HG02610 (cell line): ENCODE results near the gene ABR.
"Not testable (repeated sequence)": the region's sequence is repeated elsewhere in the genome, so short reads cannot be mapped to it uniquely, and the experiment has no call there.

Experiments used
- ATAC-seq: cut with Tn5 transposase; IDR thresholded peaks from one replicate; pipeline ENCODE4 v1.9.1; 2021; ENCODE audit warnings: mild to moderate bottlenecking, moderate library complexity; ENCODE audit not compliant: unreplicated experiment

Gene ABR

GRCh38 chr17:1150863-1151600, 28.7 kb downstream of the ABR start:
- no peak for ATAC-seq

GRCh38 chr17:1149869-1150268, 29.9 kb downstream of the ABR start:
- no peak for ATAC-seq

- no peak for ATAC-seq
Observed at GRCh38 chr17:1147664-1148063, 32.1 kb downstream of the ABR start.

DNA sequence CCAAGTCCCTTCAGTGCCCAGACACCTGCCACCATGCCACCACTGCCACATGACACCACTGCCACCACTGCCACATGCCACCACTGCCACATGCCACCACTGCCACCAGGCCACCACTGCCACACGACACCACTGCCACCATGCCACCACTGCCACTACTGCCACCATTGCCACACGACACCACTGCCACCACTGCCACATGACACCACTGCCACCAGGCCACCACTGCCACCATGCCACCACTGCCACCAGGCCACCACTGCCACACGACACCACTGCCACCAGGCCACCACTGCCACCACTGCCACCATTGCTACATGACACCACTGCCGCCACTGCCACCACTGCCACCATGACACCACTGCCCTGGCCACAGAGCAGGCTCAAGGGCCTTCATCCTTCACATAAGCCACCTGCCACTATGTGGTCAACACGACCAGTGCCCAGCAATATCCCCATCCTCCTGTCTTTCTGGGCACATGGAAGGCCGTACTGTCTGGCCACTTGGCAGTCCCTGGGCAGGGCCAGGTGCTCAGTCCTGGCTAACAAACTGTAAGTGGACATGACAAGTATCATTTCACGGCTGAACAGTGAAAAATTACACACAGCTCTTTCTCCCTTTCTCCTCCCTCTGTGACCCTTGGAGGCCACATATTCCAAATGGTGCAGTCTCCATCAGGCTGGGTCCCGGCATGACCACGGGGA, 33.1 kb downstream of the ABR start:
- no peak for ATAC-seq

DNA sequence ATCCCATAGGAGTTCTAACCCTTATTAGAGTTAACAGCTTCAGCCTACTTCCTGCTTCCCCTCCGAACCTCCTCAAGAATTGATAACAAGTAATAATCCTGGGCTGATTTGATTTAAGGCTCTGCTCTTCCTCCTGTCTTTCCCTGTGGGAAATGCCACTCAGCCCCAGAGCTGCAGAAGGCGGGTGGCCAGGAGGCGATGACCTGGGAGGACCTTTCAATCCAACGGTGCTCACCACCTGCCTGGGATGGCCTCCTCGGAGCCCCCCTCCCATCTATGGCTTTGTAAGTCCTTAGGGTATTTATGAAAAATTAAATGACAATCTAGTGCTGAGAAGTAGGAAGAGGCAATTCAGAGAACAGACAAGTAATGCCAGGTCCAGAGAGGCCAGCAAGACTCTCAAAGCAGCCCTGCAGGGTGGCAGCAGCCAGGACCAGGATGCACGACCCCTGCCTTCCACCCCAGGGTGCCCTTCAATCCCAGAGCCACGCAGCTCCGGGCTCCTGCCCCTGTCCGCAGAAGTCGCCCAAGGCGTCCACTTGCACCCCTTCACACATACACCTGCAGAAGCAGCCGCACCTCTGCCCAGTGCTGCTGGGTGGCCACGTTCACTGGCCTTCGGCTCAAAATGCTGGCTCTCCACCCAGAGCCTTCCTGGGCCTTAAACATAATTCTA, 34.3 kb downstream of the ABR start:
- no peak for ATAC-seq

DNA sequence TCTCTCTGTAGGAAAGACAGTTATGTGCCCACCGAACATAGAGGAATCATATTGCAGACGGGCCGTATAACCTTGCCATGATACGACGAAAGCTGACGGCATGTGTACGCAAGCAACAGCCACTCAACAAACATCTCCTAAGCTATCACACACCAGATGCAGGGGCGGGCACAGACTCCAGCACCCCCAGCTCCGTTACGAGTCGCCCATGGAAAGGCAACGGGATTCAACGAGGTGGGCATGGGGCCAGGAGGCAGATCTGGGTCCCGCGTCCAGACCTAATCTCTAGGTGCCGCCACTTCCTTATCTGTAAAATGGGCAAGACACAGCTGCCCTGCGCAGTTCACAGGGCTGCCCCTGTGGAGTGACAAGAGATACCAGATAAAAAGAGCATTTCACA, 35.6 kb downstream of the ABR start:
- ATAC-seq: no peak

DNA sequence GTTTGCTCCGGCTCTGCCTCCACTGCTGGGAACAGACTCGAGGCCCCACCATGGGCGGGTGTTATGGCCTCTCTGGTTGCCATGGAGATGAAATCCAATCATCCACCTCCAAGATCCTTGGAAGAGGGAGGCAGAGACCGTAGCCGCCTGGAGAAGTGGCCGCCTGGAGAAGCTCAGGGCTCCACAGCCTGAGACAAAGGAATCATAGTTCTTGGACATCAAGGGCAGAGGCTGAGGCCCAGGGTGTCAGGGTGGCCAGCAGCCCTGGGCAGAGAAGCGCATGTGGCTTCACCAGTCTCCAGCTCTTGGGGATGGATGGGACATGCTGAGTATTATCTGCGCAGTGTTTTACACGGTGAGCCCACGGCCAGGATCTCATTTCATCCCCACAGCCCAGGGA, 36.2 kb downstream of the ABR start:
- no peak for ATAC-seq

DNA sequence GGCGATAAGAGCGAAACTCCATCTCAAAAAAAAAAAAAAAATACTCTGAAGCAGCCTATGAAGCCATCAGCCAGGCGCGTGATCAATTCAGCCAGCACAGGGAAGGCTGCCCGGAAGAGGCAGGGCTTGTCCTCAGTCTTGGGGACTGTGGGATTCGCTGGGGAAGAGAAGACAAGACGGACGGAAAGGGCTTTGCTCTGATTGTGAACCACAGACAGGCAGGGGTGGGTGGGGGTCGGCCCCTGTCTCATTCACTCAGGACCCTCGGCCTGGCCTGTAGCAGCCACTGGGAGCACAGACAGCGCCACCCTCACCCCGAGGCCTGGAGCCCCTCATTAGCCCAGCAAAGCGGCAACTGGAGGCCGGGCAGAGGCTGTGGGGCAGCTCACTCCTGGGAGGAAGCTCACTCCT, 37.2 kb downstream of the ABR start:
- ATAC-seq: no peak

GRCh38 chr17:1137465-1137894, 42.3 kb downstream of the ABR start:
- ATAC-seq: no peak

GRCh38 chr17:1136748-1137147, 43.0 kb downstream of the ABR start:
- ATAC-seq: no peak

- no peak for ATAC-seq
Observed at GRCh38 chr17:1134634-1135324, 45.0 kb downstream of the ABR start.

GRCh38 chr17:1130191-1130590, 49.6 kb downstream of the ABR start:
- ATAC-seq: no peak

- ATAC-seq: not testable (repeated sequence)
Observed at GRCh38 chr17:1128463-1128862, 51.3 kb downstream of the ABR start.

GRCh38 chr17:1126801-1127550, 52.8 kb downstream of the ABR start:
- no peak for ATAC-seq

- ATAC-seq: no peak
Observed at GRCh38 chr17:1126250-1126797, 53.5 kb downstream of the ABR start.

- ATAC-seq: no peak
Observed at GRCh38 chr17:1125788-1126145, 54.0 kb downstream of the ABR start.

GRCh38 chr17:1124896-1125787, 54.6 kb downstream of the ABR start:
- no peak for ATAC-seq

DNA sequence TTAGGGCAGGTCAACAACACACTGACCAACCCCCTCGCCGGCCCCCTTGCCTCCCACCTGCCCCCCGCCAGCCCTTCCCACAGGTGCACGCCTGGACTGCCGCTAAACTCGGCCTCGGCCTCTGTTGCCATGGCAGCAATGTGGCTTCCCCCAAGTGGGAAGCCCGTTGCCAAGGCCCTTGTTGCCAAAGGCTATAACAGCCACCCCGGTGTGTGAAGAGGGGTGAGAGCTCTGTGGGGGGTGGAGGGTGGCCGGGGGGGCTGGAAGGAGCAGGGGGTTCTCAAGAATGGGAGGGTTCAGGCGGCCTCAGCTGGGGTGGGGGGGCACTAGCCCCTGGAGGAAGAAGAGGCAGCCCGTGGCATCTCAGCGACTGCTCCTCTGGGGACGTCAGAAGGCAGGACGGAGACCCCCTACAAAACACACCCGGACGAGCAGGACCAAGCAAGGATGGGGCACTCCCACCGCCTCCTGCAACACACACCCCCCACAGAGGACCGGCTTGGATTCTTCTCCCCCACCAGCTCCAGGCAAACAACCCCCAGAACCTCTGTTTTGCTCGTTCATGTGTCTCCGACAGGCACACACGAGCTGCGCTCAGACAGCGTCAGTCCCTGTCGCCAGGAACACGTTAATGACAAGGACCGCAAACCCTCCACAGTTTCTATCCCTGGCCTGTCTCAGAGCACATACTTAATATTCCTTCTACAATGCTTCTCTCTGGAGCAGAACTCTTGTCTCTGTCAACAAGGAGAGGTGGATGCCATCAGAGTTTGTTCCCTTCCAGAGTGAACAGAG, 55.7 kb downstream of the ABR start:
- no peak for ATAC-seq

DNA sequence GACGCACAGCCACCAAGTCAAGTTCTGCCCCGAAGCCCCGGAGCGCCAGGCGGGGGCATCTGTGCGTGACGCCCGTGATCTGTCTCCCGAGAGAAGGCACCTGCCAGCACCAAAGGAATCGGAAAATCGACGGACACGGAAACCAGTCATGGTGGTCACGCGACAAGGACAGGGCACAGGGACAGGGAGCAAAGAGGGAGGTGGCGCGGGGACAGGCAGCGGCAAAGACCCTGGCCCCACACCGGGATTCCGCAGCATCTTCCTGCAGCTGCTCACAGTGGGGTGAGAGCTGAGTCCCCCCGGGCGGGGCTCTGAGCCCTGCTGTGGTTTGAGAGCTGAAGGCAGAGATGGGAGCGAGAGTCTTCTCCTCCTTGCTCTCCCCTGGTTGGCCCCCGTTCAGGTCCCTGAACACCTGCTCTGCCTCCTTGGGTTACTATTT, 56.4 kb downstream of the ABR start:
- no peak for ATAC-seq
